GM18861 (cell line): ENCODE data around the gene SBK3.
"Not testable (repeated sequence)": the region's sequence is repeated elsewhere in the genome, so short reads cannot be mapped to it uniquely, and the experiment has no call there.

Experiments used
- ATAC-seq: cut with Tn5 transposase; IDR thresholded peaks from one replicate; pipeline ENCODE4 v1.9.1; 2021; ENCODE audit not compliant: unreplicated experiment

SBK3 gene

GRCh38 chr19:55578031-55578760, 32.9 kb upstream of the SBK3 start:
- ATAC-seq = no peak

DNA sequence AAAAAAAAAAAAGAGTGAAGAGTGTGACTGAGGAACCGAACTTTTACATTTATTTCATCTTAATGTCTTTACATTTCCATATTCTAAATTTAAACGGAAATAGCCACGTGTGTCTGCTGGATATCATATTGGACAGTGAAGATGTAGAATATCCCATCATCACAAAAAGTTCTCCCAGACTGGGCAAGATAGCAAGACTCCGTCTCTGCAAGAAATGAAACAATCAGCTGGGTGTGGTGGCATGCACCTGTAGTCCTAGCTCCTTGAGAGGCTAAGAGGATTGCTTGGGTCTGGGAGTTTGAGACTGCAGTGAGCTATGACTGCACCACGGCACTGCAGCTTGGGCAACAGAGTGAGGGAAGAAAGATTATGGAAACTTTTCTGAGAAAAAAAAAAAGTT, 31.4 kb upstream of the SBK3 start:
- ATAC-seq = no peak

DNA sequence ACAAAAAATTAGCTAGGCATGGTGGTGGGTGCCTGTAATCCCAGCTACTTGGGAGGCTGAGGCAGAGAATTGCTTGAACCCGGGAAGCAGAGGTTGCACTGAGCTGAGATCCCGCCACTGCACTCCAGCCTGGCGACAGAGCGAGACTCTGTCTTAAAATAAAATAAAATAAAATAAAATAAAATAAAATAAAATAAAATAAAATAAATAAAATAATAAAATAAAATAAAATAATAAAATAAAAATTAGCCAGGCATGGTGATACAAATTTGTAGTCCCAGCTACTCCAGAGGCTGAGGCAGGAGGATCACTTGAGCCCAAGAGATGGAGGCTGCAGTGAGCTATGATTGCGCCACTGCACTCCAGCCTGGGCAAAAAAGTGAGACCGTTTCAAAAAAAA, 28.6 kb upstream of the SBK3 start:
- ATAC-seq = not testable (repeated sequence)

GRCh38 chr19:55569477-55569876, 24.1 kb upstream of the SBK3 start:
- not testable (repeated sequence) for ATAC-seq

DNA sequence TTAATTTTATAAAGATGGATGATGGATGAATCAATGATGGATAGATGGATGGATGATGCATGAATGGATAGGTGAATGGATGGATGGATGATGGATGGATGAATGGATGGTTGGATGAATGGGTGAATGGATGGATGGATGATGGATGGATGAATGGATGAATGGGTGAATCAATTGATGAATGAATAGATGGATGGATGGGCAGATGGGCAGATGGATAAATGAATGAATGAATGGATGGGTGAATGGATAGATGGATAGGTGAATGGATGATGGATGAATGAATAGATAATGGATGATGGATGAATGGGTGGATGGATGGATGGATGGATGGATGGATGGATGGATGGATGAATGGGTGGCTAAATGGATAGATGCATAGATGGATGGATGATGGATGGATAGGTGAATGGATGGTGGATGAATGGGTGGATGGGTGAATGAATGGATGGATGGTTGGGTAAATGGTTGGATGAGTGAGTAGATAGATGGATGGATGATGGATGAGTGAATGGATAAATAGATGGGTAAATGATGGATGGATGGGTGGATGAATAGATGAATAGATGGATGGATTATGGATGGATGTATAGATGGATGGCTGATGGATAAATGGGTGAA, 22.5 kb upstream of the SBK3 start:
- ATAC-seq = no peak

DNA sequence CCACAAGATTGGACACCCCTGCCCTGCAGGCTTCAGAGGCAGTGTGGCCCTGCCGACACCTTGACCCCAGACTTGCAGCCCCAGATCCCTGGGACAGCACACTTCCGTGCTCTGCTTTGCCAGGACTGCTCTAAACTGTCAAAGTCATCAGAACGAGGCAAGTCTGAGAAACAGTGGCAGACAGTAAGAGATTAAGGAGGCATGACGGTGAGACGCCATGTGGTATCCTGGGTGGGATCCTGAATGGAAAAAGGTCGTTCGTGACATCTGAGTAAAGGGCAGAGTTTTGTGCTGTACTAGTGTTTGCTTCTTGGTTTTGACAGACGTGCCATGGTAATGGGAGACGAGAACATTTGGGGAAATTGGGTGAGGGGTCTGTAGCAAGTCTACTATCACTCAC, 21.5 kb upstream of the SBK3 start:
- ATAC-seq = no peak

- ATAC-seq = no peak
Observed at GRCh38 chr19:55563261-55563690, 17.9 kb upstream of the SBK3 start.

DNA sequence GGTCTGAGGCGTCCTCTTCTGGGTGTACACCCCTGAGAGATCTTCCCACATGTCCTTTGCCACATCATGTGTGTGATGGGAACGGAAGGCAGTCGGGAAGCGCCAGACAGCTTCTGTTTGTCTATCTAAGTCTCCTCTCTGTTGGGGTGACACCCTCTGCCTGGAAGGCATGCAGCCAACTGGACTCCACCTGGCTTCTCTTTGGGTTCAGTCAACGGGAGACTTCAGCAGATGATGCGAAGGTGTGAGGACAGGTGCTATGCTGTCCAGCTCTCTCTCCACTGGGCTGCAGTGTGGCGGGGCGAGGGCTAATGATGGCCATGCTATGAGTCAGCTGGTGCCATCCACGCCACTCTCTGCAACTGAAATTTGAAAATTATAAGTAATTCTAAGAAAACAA, 14.3 kb upstream of the SBK3 start:
- ATAC-seq = no peak

- ATAC-seq = no peak
Observed at GRCh38 chr19:55554741-55555152, 9.4 kb upstream of the SBK3 start.

DNA sequence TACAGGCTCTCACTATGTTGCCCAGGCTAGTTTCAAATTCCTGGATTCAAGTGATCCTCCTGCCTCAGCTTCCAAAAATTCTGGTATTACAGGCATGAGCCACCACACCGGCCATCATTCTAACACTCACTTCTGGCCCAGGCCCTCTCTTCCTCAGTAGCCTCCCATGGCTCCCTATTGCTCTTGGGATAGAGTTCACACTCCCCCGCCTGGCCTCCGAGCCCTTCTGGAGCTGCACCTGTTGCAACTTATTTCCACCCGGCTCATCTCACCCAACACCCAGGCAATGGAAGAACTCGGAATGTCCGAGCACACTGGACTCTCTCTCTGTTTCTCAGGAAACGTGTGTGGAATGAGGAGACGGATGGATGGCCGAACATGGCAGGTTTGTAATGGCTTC, 9.0 kb upstream of the SBK3 start:
- ATAC-seq = no peak

- no peak for ATAC-seq
Observed at GRCh38 chr19:55553217-55554182, 8.2 kb upstream of the SBK3 start.

- ATAC-seq = no peak
Observed at GRCh38 chr19:55552620-55553019, 7.3 kb upstream of the SBK3 start.

DNA sequence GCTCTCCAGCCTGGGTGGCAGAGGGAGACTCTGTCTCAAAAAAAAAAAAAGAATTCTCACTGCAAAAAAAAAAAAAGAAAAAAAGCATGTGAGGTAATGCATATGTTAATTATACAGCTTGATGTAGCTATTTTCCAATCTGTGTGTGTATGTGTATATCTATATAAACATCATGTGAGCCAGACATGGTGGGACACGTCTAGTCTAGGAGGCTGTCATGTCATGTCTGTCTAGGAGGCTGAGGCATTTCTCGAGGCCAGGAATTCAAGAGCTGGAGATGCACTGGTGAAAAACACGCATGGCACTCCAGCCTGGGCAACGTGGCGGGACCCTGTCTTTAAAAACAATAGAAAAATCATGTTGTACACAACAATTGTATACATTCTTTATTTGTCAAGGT, 6.9 kb upstream of the SBK3 start:
- no peak for ATAC-seq

DNA sequence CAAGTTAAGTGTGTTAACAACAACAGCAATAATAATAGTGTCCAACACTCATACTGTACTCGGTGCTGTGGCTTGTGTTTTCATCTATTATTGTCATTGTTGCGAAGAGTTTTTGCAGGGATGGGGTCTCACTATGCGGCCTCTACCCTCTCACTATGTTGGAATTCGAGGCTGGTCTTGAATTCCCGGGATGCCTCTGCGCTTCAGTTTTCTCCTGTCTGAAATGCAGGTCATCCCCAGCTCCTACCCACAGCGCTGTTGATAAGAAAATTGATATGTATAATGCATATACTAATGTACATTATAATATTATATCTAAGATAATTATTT, 4.9 kb upstream of the SBK3 start:
- ATAC-seq = no peak

GRCh38 chr19:55549500-55550320, 4.4 kb upstream of the SBK3 start:
- ATAC-seq = no peak

GRCh38 chr19:55546822-55547614, 1.7 kb upstream of the SBK3 start:
- no peak for ATAC-seq

DNA sequence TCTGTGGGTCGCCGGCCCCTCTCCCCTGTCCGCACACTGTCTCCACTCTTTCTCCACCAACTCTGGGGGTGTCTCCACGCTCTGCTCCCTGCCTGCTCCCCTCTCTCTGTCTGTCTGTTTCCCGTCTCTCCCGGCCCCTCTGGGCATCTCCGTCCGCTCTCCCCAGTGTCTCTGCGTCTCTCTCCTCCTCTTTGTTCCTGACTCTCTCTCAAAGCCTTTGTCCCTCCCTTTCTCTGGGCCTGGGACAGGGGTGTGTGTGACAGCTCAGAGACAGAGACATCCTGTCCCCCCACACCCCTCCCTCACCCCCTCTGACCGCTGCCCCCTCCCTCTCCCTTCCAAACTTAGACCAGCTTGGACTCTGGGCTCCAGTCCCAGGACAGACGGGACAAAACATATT, 668 bp upstream of the SBK3 start:
- ATAC-seq = no peak

GRCh38 chr19:55544776-55545439, 435 bp downstream of the SBK3 start:
- ATAC-seq = no peak

- ATAC-seq = no peak
Observed at GRCh38 chr19:55544014-55544413, 1.3 kb downstream of the SBK3 start.

DNA sequence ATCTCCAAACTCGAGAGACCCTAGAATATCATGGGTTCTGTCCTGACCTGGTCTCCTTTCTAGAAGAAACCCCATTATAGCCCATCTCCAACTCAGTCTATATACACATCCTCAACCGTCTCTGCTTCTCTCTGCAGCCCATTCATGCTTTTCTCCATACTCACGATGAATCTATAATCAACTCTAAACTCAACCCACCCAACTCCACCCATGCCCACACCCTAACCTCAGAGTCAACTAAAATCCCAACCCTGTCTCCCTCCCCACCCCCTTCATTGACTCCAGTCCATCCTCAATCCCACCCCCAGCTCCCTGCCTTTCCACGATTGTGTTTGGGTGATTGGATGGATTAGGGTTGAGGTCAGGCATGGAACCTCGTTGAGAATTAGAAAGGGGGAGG, 1.8 kb downstream of the SBK3 start:
- ATAC-seq = no peak
